GM21737 (cell line): ENCODE results near the gene STAT5B.
"Not testable (repeated sequence)": the region's sequence is repeated elsewhere in the genome, so short reads cannot be mapped to it uniquely, and the experiment has no call there.

Experiments used
- ATAC-seq: cut with Tn5 transposase; IDR thresholded peaks from one replicate; pipeline ENCODE4 v1.9.1; 2021; ENCODE audit warnings: mild to moderate bottlenecking, moderate library complexity; ENCODE audit not compliant: unreplicated experiment

STAT5B gene

GRCh38 chr17:42276359-42276608 is at the start of gene STAT5B:
STAT5B (minus strand) TSS chr17:42276391; CDS start chr17:42232127, 44,264 bp downstream.
- ATAC-seq: peak; percentile 55

GRCh38 chr17:42325026-42325425 is 48.8 kb upstream of the STAT5B start:
- no peak for ATAC-seq

GRCh38 chr17:42323268-42323773 is 47.1 kb upstream of the STAT5B start:
- ATAC-seq: no peak

GRCh38 chr17:42322382-42323267 is 46.4 kb upstream of the STAT5B start:
- peak; percentile 69 for ATAC-seq

GRCh38 chr17:42321555-42321954 is 45.4 kb upstream of the STAT5B start:
- ATAC-seq: no peak

- not testable (repeated sequence) for ATAC-seq
Observed at GRCh38 chr17:42317967-42318366, 41.8 kb upstream of the STAT5B start.

GRCh38 chr17:42317266-42317845 is 41.2 kb upstream of the STAT5B start:
- ATAC-seq: no peak

GRCh38 chr17:42316755-42317154 is 40.6 kb upstream of the STAT5B start:
- no peak for ATAC-seq

- ATAC-seq: no peak
Observed at GRCh38 chr17:42315402-42316156, 39.4 kb upstream of the STAT5B start.

GRCh38 chr17:42313773-42314566 is 37.8 kb upstream of the STAT5B start:
- no peak for ATAC-seq

- ATAC-seq: no peak
Observed at GRCh38 chr17:42313389-42313772, 37.2 kb upstream of the STAT5B start.

- no peak for ATAC-seq
Observed at GRCh38 chr17:42312285-42313130, 36.3 kb upstream of the STAT5B start.

- ATAC-seq: no peak
Observed at GRCh38 chr17:42312035-42312284, 35.8 kb upstream of the STAT5B start.

GRCh38 chr17:42311240-42312034 is 35.2 kb upstream of the STAT5B start:
- no peak for ATAC-seq

- no peak for ATAC-seq
Observed at GRCh38 chr17:42310787-42311215, 34.6 kb upstream of the STAT5B start.

GRCh38 chr17:42309986-42310786 is 34.0 kb upstream of the STAT5B start:
- ATAC-seq: no peak

GRCh38 chr17:42309142-42309541 is 33.0 kb upstream of the STAT5B start:
- ATAC-seq: no peak

GRCh38 chr17:42308446-42308845 is 32.3 kb upstream of the STAT5B start:
- ATAC-seq: no peak
